Osteocyte (in vitro differentiated cells): ENCODE data around the gene ZFHX2. TPM values are rescaled to one million over a fixed set of nuclear protein-coding genes. Genes with fewer than 3 reads are reported as not detected.

Experiments used
- DNase-seq: peaks from one replicate; pipeline ENCODE4 v3.0.0; 2021; ENCODE audit warnings: mixed read lengths; ENCODE audit not compliant: unreplicated experiment; ENCODE audit errors: extremely low spot score
- H3K27ac Mint-ChIP-seq: one replicate; pipeline ENCODE4 v1.8.0; 2021; ENCODE audit warnings: mild to moderate bottlenecking, mixed read lengths; ENCODE audit not compliant: unreplicated experiment
- H3K27me3 Mint-ChIP-seq: one replicate; pipeline ENCODE4 v1.8.0; 2021; ENCODE audit warnings: mixed read lengths; ENCODE audit not compliant: unreplicated experiment
- H3K36me3 Mint-ChIP-seq: one replicate; pipeline ENCODE4 v1.8.0; 2021; ENCODE audit warnings: mixed read lengths; ENCODE audit not compliant: unreplicated experiment
- H3K4me1 Mint-ChIP-seq: one replicate; pipeline ENCODE4 v1.8.0; 2021; ENCODE audit warnings: mixed read lengths; ENCODE audit not compliant: unreplicated experiment
- H3K4me3 Mint-ChIP-seq: one replicate; pipeline ENCODE4 v1.8.0; 2021; ENCODE audit warnings: mild to moderate bottlenecking, moderate library complexity, mixed read lengths; ENCODE audit not compliant: unreplicated experiment
- H3K9me3 Mint-ChIP-seq: one replicate; pipeline ENCODE4 v1.8.0; 2021; ENCODE audit warnings: mixed read lengths; ENCODE audit not compliant: unreplicated experiment
- total RNA-seq: library from RNA; stranded (reverse); gene quantifications from 2 replicates; pipeline ENCODE4 v1.2.1, GENCODE V29; 2021
- TF ChIP-seq, protein P1 (sequence below): fragments of 200-600 bp; sonication (generic); IDR thresholded peaks from 2 replicates; pipeline ENCODE4 v1.5.0; 2021; ENCODE audit warnings: antibody characterized with exemption, mild to moderate bottlenecking, moderate library complexity

The ZFHX2 gene
- total RNA-seq, 1 donor from 2014 or later: 5.7 TPM

GRCh38 chr14:23577710-23578392 lies 26.3 kb upstream of the ZFHX2 start:
- no peak for DNase-seq
- TF ChIP-seq, protein P1, sequence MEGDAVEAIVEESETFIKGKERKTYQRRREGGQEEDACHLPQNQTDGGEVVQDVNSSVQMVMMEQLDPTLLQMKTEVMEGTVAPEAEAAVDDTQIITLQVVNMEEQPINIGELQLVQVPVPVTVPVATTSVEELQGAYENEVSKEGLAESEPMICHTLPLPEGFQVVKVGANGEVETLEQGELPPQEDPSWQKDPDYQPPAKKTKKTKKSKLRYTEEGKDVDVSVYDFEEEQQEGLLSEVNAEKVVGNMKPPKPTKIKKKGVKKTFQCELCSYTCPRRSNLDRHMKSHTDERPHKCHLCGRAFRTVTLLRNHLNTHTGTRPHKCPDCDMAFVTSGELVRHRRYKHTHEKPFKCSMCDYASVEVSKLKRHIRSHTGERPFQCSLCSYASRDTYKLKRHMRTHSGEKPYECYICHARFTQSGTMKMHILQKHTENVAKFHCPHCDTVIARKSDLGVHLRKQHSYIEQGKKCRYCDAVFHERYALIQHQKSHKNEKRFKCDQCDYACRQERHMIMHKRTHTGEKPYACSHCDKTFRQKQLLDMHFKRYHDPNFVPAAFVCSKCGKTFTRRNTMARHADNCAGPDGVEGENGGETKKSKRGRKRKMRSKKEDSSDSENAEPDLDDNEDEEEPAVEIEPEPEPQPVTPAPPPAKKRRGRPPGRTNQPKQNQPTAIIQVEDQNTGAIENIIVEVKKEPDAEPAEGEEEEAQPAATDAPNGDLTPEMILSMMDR: no peak
- Mint-ChIP-seq H3K36me3 (no peaks in the 10 kb centered on the region), H3K4me3 (no peak overlapping the region), H3K4me1 (peaks cover 15% of the 10 kb centered on the region), H3K27ac (no peak overlapping the region), H3K27me3 (peaks cover 57% of the 10 kb centered on the region), H3K9me3 (no peaks in the 10 kb centered on the region)

DNA sequence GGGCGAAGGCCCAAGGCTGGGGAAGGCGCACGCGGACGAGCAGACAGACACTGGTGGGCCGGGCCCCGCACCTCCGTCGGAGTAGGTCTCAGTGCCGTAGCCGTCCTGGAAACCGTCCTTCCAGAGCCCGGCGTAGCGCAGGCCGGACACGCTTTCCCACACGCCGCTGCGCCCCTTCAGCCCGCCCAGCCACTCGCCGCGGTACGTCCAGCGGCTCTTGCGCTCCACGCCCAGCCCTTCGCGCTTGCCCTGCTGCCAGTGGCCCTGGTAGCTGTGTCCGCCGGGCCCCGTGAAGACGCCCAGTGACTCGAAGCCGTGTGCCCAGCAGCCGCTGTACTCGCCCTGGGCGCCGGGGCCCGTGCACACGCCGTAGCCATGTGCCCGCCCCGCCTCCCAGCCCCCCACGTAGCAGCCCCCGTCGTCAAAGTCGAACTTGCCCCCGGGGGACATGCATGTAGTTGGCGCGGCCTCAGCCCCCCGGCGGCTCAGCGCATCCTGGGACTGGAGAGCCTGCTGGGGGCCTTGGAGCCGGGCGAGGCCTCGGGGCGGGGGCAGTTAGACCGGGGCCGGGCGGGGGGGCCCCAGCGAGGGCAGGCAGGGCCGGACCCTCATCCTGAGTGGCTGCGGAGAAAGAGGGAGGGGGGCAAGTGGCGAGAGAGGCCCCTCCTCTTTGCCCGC lies 25.6 kb upstream of the ZFHX2 start:
- TF ChIP-seq, protein P1: no peak
- DNase-seq: no peak
- Mint-ChIP-seq H3K9me3 (no peaks in the 10 kb centered on the region), H3K36me3 (no peaks in the 10 kb centered on the region), H3K27ac (no peak overlapping the region), H3K4me3 (no peak overlapping the region), H3K4me1 (peaks cover 15% of the 10 kb centered on the region), H3K27me3 (peaks cover 61% of the 10 kb centered on the region)

DNA sequence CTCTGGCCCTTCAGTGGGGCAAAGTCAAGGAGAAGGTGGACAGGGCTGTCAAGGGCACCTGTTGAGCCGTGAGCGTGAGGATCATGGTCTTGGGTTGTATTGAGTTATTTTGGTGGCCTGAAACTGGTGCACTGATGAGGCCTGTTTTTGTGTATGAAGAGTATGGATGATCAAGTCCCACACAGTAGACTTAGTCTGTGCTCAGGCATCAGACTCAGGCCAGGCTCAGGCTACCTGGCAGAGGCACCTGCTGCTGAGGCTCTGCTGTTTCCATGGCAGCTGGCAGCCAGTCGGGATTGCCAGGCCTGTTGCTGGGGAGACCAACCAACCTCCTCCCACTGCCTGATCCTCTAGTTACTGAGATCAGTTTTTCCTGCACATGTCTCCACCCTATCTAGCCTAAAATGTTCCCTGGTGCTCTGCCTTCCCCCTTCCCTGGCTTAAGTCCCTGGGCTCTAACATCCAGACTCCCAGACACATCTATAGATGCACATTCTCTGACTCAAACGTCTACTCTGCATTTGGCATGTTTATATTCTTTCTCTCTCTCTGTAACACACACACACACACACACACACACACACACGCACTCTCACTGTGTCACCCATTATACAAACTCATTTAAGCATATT lies 21.9 kb upstream of the ZFHX2 start:
- peaks cover 52% of the 10 kb centered on the region for H3K27me3 Mint-ChIP-seq
- H3K27ac Mint-ChIP-seq: no peak overlapping the region
- TF ChIP-seq, protein P1: no peak
- peaks cover 17% of the 10 kb centered on the region for H3K4me1 Mint-ChIP-seq
- H3K4me3 Mint-ChIP-seq: no peak overlapping the region
- no peaks in the 10 kb centered on the region for H3K9me3 Mint-ChIP-seq
- no peak for DNase-seq
- no peaks in the 10 kb centered on the region for H3K36me3 Mint-ChIP-seq

DNA sequence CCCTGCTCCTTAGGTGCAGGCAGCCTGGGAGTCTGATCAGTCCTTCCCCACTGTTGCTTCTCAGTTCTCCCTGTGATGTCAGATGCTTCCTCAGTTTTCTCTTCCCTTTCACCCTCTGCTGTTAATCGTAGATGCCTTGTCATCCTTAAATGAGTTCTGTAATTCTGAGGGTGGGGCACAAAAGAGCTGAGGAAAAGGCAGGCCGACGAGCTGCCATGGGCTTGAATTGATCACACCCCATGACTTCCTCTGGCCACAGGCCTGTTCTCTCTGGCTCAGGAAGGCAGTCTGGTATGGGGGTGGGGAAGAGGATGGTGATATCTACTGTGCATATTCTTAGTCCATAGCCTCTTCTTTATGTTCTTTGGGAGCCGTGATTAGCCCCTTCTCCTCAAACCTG lies 21.3 kb upstream of the ZFHX2 start:
- TF ChIP-seq, protein P1: no peak
- DNase-seq: no peak
- H3K4me1 Mint-ChIP-seq: peaks cover 17% of the 10 kb centered on the region
- no peaks in the 10 kb centered on the region for H3K9me3 Mint-ChIP-seq
- H3K4me3 Mint-ChIP-seq: no peak overlapping the region
- no peaks in the 10 kb centered on the region for H3K36me3 Mint-ChIP-seq
- H3K27ac Mint-ChIP-seq: no peak overlapping the region
- H3K27me3 Mint-ChIP-seq: peaks cover 46% of the 10 kb centered on the region

- Mint-ChIP-seq H3K36me3 (no peaks in the 10 kb centered on the region), H3K9me3 (no peaks in the 10 kb centered on the region), H3K27me3 (peaks cover 45% of the 10 kb centered on the region), H3K27ac (no peak overlapping the region), H3K4me1 (peaks cover 20% of the 10 kb centered on the region), H3K4me3 (no peak overlapping the region)
- no peak for DNase-seq
- TF ChIP-seq, protein P1: no peak
These were observed 20.9 kb upstream of the ZFHX2 start for GRCh38 chr14:23572524-23572828.
